Activated CD8-positive, alpha-beta memory T cell treated with anti-CD3 and anti-CD28 coated beads, Interleukin-2, amount 10 ng/mL, durations not matched to agents 7 days and 5 days (primary cell): ENCODE results near the gene EGFLAM. TPM values are rescaled to one million over a fixed set of nuclear protein-coding genes. Genes with fewer than 3 reads are reported as not detected.

ENCODE experiments used
- ATAC-seq: fragments of 150-1000 bp; cut with Tn5 transposase; one replicate; pipeline ENCODE4 v1.10.0; 2021; ENCODE audit warnings: moderate library complexity
- CTCF ChIA-PET: fragments of 350-600 bp; sonication (Branson Sonifier 250); formaldehyde crosslinking; loops from one replicate; lab custom pipeline; 2021; ENCODE audit warnings: antibody characterized with exemption; lab: Charles Lee
- DNase-seq: peaks from one replicate; pipeline ENCODE4 v3.0.0-alpha.2; 2020
- H3K27ac Mint-ChIP-seq: one replicate; pipeline ENCODE4 v1.8.0; 2021; ENCODE audit warnings: mild to moderate bottlenecking, mixed read lengths
- H3K27me3 Mint-ChIP-seq: one replicate; pipeline ENCODE4 v1.8.0; 2021; ENCODE audit warnings: mixed read lengths
- H3K36me3 Mint-ChIP-seq: one replicate; pipeline ENCODE4 v1.8.0; 2021; ENCODE audit warnings: mild to moderate bottlenecking, mixed read lengths
- H3K4me1 Mint-ChIP-seq: one replicate; pipeline ENCODE4 v1.8.0; 2021; ENCODE audit warnings: mixed read lengths
- H3K4me3 Mint-ChIP-seq: one replicate; pipeline ENCODE4 v1.8.0; 2021; ENCODE audit warnings: mild to moderate bottlenecking, moderate library complexity, mixed read lengths
- H3K9me3 Mint-ChIP-seq: one replicate; pipeline ENCODE4 v1.8.0; 2022; ENCODE audit warnings: low read depth, mixed read lengths
- total RNA-seq, 2 experiments: library from RNA; stranded (reverse); gene quantifications; one replicate each; pipeline ENCODE4 v1.2.3, GENCODE V29; 2021

The EGFLAM gene
- total RNA-seq, 2 experiments from 2014 or later: not detected

GRCh38 chr5:38250763-38251448 is 7.5 kb upstream of the EGFLAM start:
- Mint-ChIP-seq H3K4me1 (no peaks in the 10 kb centered on the region), H3K27ac (no peak overlapping the region), H3K36me3 (no peaks in the 10 kb centered on the region), H3K4me3 (no peak overlapping the region), H3K27me3 (peaks cover 13% of the 10 kb centered on the region), H3K9me3 (no peaks in the 10 kb centered on the region)
- CTCF ChIA-PET: interaction anchor here (3.0 kb wide), 1 partner anchor 15 kb away, joined by 9 read pairs; no protein-coding TSS in a partner anchor
- DNase-seq (no peak), ATAC-seq (no peak)

DNA sequence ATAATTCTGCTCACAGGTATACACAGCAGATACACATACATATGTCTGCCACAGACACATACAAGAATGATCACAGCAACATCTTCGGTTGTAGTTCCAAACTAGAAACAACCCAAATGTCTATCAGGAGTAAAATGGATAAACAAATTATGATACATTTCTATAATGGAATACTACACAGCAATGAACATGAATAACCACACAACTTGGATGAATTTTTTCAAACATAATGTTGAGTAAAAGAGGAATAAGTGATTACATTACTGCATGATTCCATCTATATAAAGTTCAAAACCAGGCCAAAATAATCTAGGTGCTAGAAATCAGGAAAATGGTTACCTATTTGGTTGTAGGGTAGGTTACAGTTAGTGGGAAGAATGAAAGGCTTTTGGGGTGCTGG is 4.6 kb upstream of the EGFLAM start:
- ATAC-seq: no peak
- Mint-ChIP-seq H3K27me3 (peaks cover 37% of the 10 kb centered on the region), H3K9me3 (no peaks in the 10 kb centered on the region), H3K4me3 (no peak overlapping the region), H3K36me3 (no peaks in the 10 kb centered on the region), H3K27ac (no peak overlapping the region), H3K4me1 (no peaks in the 10 kb centered on the region)
- CTCF ChIA-PET: no interaction called here
- DNase-seq: no peak

DNA sequence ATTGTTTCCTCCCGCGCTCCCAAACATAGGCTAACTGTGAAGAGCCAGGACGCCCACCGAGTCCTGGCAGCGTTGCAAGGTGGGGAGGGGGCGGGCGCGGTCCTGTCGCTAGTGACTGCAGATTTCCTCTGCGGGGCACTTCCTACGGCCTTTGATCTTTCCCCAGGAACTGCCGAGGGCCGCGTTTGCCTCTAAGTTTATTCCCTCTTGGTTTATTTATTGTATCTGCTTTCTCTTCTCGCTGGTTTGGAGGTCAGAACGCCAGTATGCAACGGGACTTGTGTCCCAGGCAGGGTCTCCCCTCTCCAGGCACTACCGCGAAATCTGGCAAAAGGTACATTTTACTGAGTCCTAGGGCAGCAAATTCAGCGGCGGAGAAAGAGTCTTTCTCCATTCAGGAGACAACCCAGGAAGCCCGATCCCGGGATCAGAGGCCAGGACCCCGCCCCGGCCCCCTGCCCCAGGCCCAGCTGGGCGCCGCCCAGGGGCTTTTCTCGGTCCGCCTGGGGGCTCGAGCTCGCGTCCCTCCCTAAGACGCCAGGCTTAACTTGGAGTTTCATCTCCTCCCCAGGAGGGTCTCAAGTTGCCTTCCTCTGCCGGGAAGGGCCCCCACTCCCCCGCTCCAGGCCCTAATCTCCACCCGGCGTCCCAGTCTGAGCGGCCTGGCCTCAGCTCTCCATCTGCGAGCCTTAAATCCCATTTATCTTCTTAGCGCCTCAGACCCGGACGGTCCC is 884 bp upstream of the EGFLAM start:
- H3K27me3 Mint-ChIP-seq: peaks cover 65% of the 10 kb centered on the region
- no peaks in the 10 kb centered on the region for H3K36me3 Mint-ChIP-seq
- H3K4me1 Mint-ChIP-seq: no peaks in the 10 kb centered on the region
- no peak overlapping the region for H3K4me3 Mint-ChIP-seq
- H3K9me3 Mint-ChIP-seq: no peaks in the 10 kb centered on the region
- CTCF ChIA-PET: no interaction called here
- DNase-seq: no peak
- ATAC-seq: no peak
- no peak overlapping the region for H3K27ac Mint-ChIP-seq

DNA sequence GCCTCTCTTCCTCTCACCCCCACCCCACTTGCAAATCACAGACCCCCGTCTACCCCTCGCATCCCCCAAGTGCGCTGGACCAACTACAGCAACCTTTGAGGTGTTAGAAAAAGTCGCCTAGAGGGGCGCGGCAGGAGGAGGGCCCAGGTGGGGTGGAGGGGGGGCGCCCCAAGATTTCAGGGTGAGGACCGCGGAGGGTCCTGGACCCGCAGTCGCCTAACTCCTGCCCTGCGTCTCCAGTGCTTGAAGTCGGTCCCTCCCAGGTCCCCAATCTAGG is 379 bp upstream of the EGFLAM start:
- Mint-ChIP-seq H3K4me1 (no peaks in the 10 kb centered on the region), H3K27me3 (peaks cover 64% of the 10 kb centered on the region), H3K4me3 (no peak overlapping the region), H3K36me3 (no peaks in the 10 kb centered on the region), H3K9me3 (no peaks in the 10 kb centered on the region), H3K27ac (no peak overlapping the region)
- CTCF ChIA-PET: no interaction called here
- no peak for DNase-seq
- no peak for ATAC-seq

GRCh38 chr5:38259062-38259808 is 876 bp downstream of the EGFLAM start:
- no peak overlapping the region for H3K4me3 Mint-ChIP-seq
- no peak for ATAC-seq
- H3K4me1 Mint-ChIP-seq: no peaks in the 10 kb centered on the region
- H3K27me3 Mint-ChIP-seq: peaks cover 70% of the 10 kb centered on the region
- no peaks in the 10 kb centered on the region for H3K9me3 Mint-ChIP-seq
- no peaks in the 10 kb centered on the region for H3K36me3 Mint-ChIP-seq
- no peak overlapping the region for H3K27ac Mint-ChIP-seq
- CTCF ChIA-PET: no interaction called here
- DNase-seq: no peak

DNA sequence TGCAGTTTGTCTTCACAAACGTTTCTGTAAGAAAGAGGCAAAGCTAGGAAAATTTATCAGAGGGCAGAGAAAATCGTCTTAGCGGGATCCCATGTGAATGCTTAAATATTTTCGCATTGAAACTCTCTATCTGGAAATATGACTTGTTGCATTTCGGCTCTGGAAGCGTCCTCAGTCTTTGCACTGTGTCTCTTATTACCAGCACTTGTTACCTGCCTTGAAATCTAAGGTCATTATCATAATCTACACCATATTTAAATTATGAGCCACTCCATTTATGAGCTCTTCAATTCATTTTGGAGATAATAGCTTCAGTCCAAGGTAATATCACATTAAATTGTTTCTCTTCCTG is 1.4 kb downstream of the EGFLAM start:
- H3K27ac Mint-ChIP-seq: no peak overlapping the region
- H3K4me1 Mint-ChIP-seq: no peaks in the 10 kb centered on the region
- peaks cover 70% of the 10 kb centered on the region for H3K27me3 Mint-ChIP-seq
- CTCF ChIA-PET: no interaction called here
- H3K36me3 Mint-ChIP-seq: no peaks in the 10 kb centered on the region
- DNase-seq (no peak), ATAC-seq (no peak)
- H3K4me3 Mint-ChIP-seq: no peak overlapping the region
- no peaks in the 10 kb centered on the region for H3K9me3 Mint-ChIP-seq

DNA sequence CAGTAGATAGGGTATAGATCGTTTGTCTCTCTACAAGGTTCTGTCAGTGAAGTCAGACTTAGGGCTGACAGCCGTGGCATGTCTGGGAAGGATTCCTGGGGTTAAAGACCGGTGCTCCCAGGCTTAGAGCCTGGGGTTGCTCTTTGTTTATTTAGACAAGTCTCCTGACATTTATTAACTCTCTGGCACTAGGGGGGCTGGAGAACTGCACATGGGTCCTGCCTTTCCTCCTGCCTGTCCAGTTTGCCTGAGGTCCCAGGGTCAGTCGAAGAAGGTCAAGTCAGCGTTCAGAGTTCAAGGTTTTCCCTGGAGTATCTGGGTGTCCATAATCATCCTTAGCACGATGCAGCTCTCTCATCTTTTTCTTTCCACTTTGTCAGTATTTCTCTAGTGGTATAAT is 5.6 kb downstream of the EGFLAM start:
- DNase-seq: no peak
- H3K9me3 Mint-ChIP-seq: no peaks in the 10 kb centered on the region
- ATAC-seq: no peak
- CTCF ChIA-PET: interaction anchor here (1.4 to 1.6 kb wide), 2 partner anchors 7 to 15 kb away, joined by 3 to 4 read pairs; no protein-coding TSS in a partner anchor
- no peaks in the 10 kb centered on the region for H3K36me3 Mint-ChIP-seq
- peaks cover 36% of the 10 kb centered on the region for H3K27me3 Mint-ChIP-seq
- H3K4me1 Mint-ChIP-seq: no peaks in the 10 kb centered on the region
- H3K4me3 Mint-ChIP-seq: no peak overlapping the region
- no peak overlapping the region for H3K27ac Mint-ChIP-seq

GRCh38 chr5:38265546-38266179 is 7.3 kb downstream of the EGFLAM start:
- no peaks in the 10 kb centered on the region for H3K9me3 Mint-ChIP-seq
- no peak overlapping the region for H3K27ac Mint-ChIP-seq
- H3K27me3 Mint-ChIP-seq: peaks cover 22% of the 10 kb centered on the region
- CTCF ChIA-PET: interaction anchor here (0.9 to 1.6 kb wide), 8 partner anchors 9 to 544 kb away, joined by 3 to 9 read pairs (median 4); no protein-coding TSS in a partner anchor
- no peak overlapping the region for H3K4me3 Mint-ChIP-seq
- no peaks in the 10 kb centered on the region for H3K36me3 Mint-ChIP-seq
- ATAC-seq: no peak
- no peaks in the 10 kb centered on the region for H3K4me1 Mint-ChIP-seq
- DNase-seq: peak; percentile 55

GRCh38 chr5:38267372-38267771 is 9.0 kb downstream of the EGFLAM start:
- CTCF ChIA-PET: no interaction called here
- ATAC-seq (no peak), DNase-seq (no peak)
- Mint-ChIP-seq H3K27ac (no peak overlapping the region), H3K4me1 (no peaks in the 10 kb centered on the region), H3K9me3 (peaks cover 2% of the 10 kb centered on the region), H3K4me3 (no peak overlapping the region), H3K36me3 (no peaks in the 10 kb centered on the region), H3K27me3 (peaks cover 11% of the 10 kb centered on the region)

DNA sequence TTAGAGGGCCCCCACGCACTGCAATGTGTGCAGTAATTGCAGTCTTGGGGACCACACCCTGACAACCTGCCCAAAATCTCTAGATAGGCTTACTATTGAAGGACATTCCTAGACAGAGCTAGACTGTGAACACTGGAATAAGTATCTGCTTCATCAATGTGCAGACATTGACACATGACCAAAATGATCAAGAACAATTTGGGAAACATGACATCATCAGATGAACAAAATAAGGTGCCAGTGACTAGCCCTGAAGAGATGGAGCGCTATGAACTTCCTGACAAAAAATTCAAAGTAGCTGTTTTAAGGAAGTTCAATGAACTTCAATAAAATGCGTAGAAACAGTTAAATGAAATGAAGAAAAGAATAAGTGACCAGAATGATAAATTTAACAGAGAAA is 15.3 kb downstream of the EGFLAM start:
- no peak for DNase-seq
- CTCF ChIA-PET: no interaction called here
- Mint-ChIP-seq H3K9me3 (peaks cover 5% of the 10 kb centered on the region), H3K27me3 (peaks cover 2% of the 10 kb centered on the region), H3K36me3 (no peaks in the 10 kb centered on the region), H3K4me1 (no peaks in the 10 kb centered on the region), H3K27ac (no peak overlapping the region), H3K4me3 (no peak overlapping the region)
- ATAC-seq: no peak

- CTCF ChIA-PET: no interaction called here
- H3K36me3 Mint-ChIP-seq: no peaks in the 10 kb centered on the region
- ATAC-seq (no peak), DNase-seq (no peak)
- no peaks in the 10 kb centered on the region for H3K4me1 Mint-ChIP-seq
- peaks cover 2% of the 10 kb centered on the region for H3K27me3 Mint-ChIP-seq
- H3K9me3 Mint-ChIP-seq: peaks cover 5% of the 10 kb centered on the region
- H3K27ac Mint-ChIP-seq: no peak overlapping the region
- no peak overlapping the region for H3K4me3 Mint-ChIP-seq
These were observed 16.0 kb downstream of the EGFLAM start for GRCh38 chr5:38274370-38274769.

GRCh38 chr5:38284384-38284783 is 26.0 kb downstream of the EGFLAM start:
- Mint-ChIP-seq H3K36me3 (no peaks in the 10 kb centered on the region), H3K4me1 (no peaks in the 10 kb centered on the region), H3K27me3 (peaks cover 2% of the 10 kb centered on the region), H3K4me3 (no peak overlapping the region), H3K9me3 (no peaks in the 10 kb centered on the region), H3K27ac (no peak overlapping the region)
- no peak for ATAC-seq
- DNase-seq: no peak
- CTCF ChIA-PET: interaction anchor here (0.7 kb wide), 1 partner anchor 18 kb away, joined by 3 read pairs; no protein-coding TSS in a partner anchor

- CTCF ChIA-PET: no interaction called here
- H3K9me3 Mint-ChIP-seq: no peaks in the 10 kb centered on the region
- no peak overlapping the region for H3K27ac Mint-ChIP-seq
- H3K27me3 Mint-ChIP-seq: no peaks in the 10 kb centered on the region
- no peaks in the 10 kb centered on the region for H3K4me1 Mint-ChIP-seq
- DNase-seq (no peak), ATAC-seq (no peak)
- H3K36me3 Mint-ChIP-seq: no peaks in the 10 kb centered on the region
- H3K4me3 Mint-ChIP-seq: no peak overlapping the region
These were observed 26.9 kb downstream of the EGFLAM start for GRCh38 chr5:38285226-38285625.
